Endothelial cell (in vitro differentiated cells): ENCODE measurements around the gene KCNN1. TPM values are rescaled to one million over a fixed set of nuclear protein-coding genes. Genes with fewer than 3 reads are reported as not detected.

Source experiments
- DNase-seq: peaks from one replicate; pipeline ENCODE4 v3.0.0; 2021; ENCODE audit warnings: low spot score
- H3K27ac Mint-ChIP-seq: one replicate; pipeline ENCODE4 v1.8.0; 2021; ENCODE audit warnings: mixed read lengths, inconsistent platforms; ENCODE audit not compliant: unreplicated experiment
- H3K27me3 Mint-ChIP-seq: one replicate; pipeline ENCODE4 v1.8.0; 2021; ENCODE audit warnings: mild to moderate bottlenecking, moderate library complexity, mixed read lengths, inconsistent platforms; ENCODE audit not compliant: unreplicated experiment
- H3K36me3 Mint-ChIP-seq: one replicate; pipeline ENCODE4 v1.8.0; 2021; ENCODE audit warnings: mild to moderate bottlenecking, low read depth, mixed read lengths, inconsistent platforms; ENCODE audit not compliant: unreplicated experiment
- H3K4me1 Mint-ChIP-seq: one replicate; pipeline ENCODE4 v1.8.0; 2021; ENCODE audit warnings: mild to moderate bottlenecking, mixed read lengths, inconsistent platforms; ENCODE audit not compliant: unreplicated experiment
- H3K4me3 Mint-ChIP-seq: one replicate; pipeline ENCODE4 v1.8.0; 2021; ENCODE audit warnings: mild to moderate bottlenecking, mixed read lengths, inconsistent platforms; ENCODE audit not compliant: unreplicated experiment
- H3K9me3 Mint-ChIP-seq: one replicate; pipeline ENCODE4 v1.8.0; 2021; ENCODE audit warnings: mixed read lengths, inconsistent platforms; ENCODE audit not compliant: unreplicated experiment
- CTCF ChIP-seq: fragments of 200-600 bp; sonication (generic); IDR thresholded peaks from one replicate; pipeline ENCODE4 v1.5.0; 2021; ENCODE audit warnings: antibody characterized with exemption; ENCODE audit not compliant: unreplicated experiment
- total RNA-seq: library from RNA; stranded (reverse); fragmentation: NEBNext Ultra II Directional; extraction: Animal tissue kit (Norgen Biotek cat#: 25700); gene quantifications from one replicate; pipeline ENCODE4 v1.2.1, GENCODE V29; 2021; ENCODE audit not compliant: unreplicated experiment

KCNN1 gene
- total RNA-seq, 1 donor from 2014 or later, result 19.3 TPM

- H3K27ac Mint-ChIP-seq, result no peak overlapping the region
- no peak for TF ChIP-seq CTCF
- H3K4me1 Mint-ChIP-seq, result peaks cover 16% of the 10 kb centered on the region
- H3K4me3 Mint-ChIP-seq, result no peak overlapping the region
- no peaks in the 10 kb centered on the region for H3K36me3 Mint-ChIP-seq
- no peak for DNase-seq
- H3K9me3 Mint-ChIP-seq, result no peaks in the 10 kb centered on the region
- H3K27me3 Mint-ChIP-seq, result no peaks in the 10 kb centered on the region
Observed at GRCh38 chr19:18020212-18021085, 53.5 kb downstream of the KCNN1 start.

DNA sequence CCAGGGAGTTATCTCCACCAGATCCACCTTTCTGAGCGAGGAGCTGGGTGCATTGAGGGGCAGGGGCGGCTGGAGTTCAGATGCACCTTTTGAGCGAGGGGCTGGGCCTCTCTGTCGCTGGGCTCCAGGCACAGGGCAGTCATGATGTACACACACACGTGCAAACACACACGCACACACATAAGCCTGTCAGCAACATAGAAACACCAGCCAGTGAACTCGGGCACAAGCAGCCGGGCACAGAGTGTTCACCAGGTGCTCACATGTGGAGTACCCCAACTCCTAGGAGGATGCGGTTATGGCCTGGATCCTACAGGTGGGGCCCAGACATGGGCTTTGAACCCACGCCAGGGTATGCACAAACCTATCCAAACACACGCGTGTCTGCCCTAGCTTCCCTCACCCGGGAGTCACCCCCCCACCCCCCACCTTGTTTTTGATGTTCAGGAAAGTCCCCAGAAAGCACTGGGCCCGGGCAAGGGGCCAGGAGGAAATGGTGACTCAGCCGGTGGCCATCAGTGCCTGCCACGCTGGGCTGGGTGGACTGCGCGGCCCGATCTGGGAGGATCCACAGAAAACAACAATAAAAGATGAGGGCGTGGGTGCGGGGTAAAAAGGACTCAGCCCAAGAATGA, 54.3 kb downstream of the KCNN1 start:
- DNase-seq, result no peak
- no peaks in the 10 kb centered on the region for H3K36me3 Mint-ChIP-seq
- no peaks in the 10 kb centered on the region for H3K9me3 Mint-ChIP-seq
- H3K4me1 Mint-ChIP-seq, result peaks cover 16% of the 10 kb centered on the region
- H3K27me3 Mint-ChIP-seq, result no peaks in the 10 kb centered on the region
- H3K27ac Mint-ChIP-seq, result no peak overlapping the region
- no peak overlapping the region for H3K4me3 Mint-ChIP-seq
- TF ChIP-seq CTCF, result no peak

DNA sequence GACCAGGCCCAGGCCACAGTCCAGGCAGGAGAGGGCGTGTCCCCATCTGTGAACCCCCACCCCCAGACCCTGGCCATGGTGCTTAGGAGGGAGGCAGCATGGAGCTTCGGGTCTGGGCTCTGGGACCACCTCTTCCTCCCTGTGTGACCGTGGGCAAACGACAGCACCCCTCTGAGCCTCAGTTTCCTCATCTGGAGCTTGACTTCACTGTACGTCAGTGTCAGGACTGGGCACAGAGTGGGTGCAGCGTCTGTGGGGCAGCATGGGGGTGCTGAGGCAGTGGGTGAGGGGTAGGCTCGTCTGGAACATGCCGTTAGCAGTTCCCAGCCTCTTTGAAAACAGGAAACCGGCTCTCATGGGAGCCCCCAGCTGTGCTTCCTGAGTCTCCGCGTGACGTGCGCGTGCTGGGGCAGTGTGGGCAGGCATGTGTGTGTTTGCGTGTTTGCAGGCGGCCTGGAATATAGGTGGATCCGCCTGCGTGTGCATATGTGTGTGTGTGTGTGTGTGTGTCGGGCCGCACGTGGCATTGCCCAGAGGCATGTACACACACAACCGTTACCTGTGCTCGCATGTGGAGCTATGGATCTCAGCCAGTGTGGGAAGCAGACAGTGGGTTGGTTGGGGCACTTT, 56.8 kb downstream of the KCNN1 start:
- peaks cover 16% of the 10 kb centered on the region for H3K4me1 Mint-ChIP-seq
- H3K27me3 Mint-ChIP-seq, result no peaks in the 10 kb centered on the region
- H3K27ac Mint-ChIP-seq, result peak overlapping the region; percentile 78
- no peaks in the 10 kb centered on the region for H3K9me3 Mint-ChIP-seq
- TF ChIP-seq CTCF, result no peak
- peak; percentile 36 for DNase-seq
- peak overlapping the region; percentile 23 for H3K4me3 Mint-ChIP-seq
- H3K36me3 Mint-ChIP-seq, result no peaks in the 10 kb centered on the region

- Mint-ChIP-seq H3K4me3 (no peak overlapping the region), H3K36me3 (no peaks in the 10 kb centered on the region), H3K4me1 (peaks cover 15% of the 10 kb centered on the region), H3K27me3 (no peaks in the 10 kb centered on the region), H3K9me3 (no peaks in the 10 kb centered on the region), H3K27ac (no peak overlapping the region)
- no peak for DNase-seq
- no peak for TF ChIP-seq CTCF
Observed at GRCh38 chr19:18027151-18027550, 60.2 kb downstream of the KCNN1 start.
